Activated T-helper 9 cell treated with anti-CD3 and anti-CD28 coated beads, Interleukin-2, amount 50 U/mL, for 16 hours (primary cell): Measurements from ENCODE around the gene CYP2B6.
"Not testable (repeated sequence)": the region's sequence is repeated elsewhere in the genome, so short reads cannot be mapped to it uniquely, and the experiment has no call there.

Experiments
- DNase-seq: peaks from one replicate; pipeline ENCODE4 v3.0.0-alpha.2; 2020; ENCODE audit warnings: low read depth

CYP2B6 gene

DNA sequence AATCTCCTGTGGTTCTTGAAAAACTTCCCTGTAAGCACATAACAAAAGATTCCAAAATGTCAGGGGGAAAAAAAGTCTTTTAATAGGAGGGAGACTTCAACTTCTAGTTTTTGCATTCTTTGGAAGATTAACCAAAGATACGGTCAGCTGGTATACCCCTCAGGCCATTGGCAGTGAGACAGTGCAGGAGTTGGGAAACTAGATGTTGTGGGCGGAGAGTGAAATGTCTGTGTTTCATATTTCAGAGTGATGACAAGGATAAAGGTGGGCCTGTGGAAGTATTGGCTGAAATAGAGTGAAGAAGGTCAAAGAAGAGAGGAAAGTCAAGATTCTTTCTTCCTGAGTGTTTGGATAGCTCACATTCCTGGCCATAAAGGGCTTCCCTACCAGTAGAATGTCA, 40.8 kb downstream of the CYP2B6 start:
- no peak for DNase-seq

DNA sequence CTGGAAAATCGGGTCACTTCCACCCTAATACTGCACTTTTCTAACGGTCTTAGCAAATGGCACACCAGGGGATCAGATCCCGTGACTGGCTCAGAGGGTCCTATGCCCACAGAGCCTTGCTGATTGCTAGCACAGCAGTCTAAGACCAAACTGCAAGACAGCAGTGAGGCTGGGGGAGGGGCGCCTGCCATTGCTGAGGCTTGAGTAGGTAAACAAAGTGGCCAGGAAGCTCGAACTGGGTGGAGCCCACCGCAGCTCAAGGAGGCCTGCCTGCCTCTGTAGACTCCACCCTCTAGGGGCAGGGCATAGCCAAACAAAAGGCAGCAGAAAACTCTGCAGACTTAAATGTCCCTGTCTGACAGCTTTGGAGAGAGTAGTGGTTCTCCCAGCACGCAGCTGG, 42.2 kb downstream of the CYP2B6 start:
- DNase-seq, result not testable (repeated sequence)

GRCh38 chr19:41039806-41040205, 48.7 kb downstream of the CYP2B6 start:
- no peak for DNase-seq

- DNase-seq, result not testable (repeated sequence)
Measured at GRCh38 chr19:41045095-41045494, 54.0 kb downstream of the CYP2B6 start.

GRCh38 chr19:41050426-41050825, 59.3 kb downstream of the CYP2B6 start:
- DNase-seq, result no peak

DNA sequence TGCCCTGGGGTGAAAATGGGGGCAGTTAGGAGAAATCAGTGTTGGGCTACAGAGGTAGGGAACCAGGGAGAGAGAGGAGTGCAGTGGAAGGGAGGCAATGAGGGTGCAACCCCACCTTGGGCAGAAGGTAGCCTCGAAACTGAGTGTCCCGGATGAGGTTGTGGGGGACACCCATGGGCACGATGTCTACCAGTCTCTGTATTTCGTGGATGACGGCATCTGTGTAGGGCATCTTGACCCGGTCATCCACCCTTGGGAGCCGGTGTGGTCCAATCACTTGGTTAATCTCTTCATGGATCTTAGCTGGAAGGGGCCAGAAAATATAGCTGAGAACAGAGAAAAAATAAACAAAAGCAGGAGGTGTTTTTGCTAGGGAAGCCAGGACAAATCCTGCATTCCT, 61.1 kb downstream of the CYP2B6 start:
- DNase-seq, result not testable (repeated sequence)

DNA sequence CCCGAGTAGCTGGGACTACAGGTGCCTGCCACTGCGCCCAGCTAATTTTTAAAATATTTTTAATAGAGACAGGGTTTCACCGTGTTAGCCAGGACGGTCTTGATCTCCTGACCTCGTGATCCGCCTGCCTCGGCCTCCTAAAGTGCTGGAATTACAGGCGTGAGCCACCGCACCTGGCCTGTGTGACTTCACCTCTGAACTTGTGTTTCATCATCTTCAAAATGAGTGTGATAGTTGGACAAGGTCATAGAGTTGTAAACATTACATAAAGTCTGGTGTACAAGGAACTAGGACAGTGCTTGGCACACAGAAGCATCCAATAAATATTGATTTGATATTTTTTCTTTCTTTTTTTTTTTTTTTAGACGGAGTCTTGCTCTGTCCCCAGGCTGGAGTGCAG, 62.2 kb downstream of the CYP2B6 start:
- not testable (repeated sequence) for DNase-seq

GRCh38 chr19:41064974-41065569, 74.0 kb downstream of the CYP2B6 start:
- DNase-seq, result no peak
